HG03280 (cell line): ENCODE measurements around the gene POLR2I.

ENCODE experiments used
- ATAC-seq: cut with Tn5 transposase; IDR thresholded peaks from one replicate; pipeline ENCODE4 v1.9.1; 2021; ENCODE audit warnings: mild to moderate bottlenecking, moderate library complexity; ENCODE audit not compliant: unreplicated experiment

Gene POLR2I

DNA sequence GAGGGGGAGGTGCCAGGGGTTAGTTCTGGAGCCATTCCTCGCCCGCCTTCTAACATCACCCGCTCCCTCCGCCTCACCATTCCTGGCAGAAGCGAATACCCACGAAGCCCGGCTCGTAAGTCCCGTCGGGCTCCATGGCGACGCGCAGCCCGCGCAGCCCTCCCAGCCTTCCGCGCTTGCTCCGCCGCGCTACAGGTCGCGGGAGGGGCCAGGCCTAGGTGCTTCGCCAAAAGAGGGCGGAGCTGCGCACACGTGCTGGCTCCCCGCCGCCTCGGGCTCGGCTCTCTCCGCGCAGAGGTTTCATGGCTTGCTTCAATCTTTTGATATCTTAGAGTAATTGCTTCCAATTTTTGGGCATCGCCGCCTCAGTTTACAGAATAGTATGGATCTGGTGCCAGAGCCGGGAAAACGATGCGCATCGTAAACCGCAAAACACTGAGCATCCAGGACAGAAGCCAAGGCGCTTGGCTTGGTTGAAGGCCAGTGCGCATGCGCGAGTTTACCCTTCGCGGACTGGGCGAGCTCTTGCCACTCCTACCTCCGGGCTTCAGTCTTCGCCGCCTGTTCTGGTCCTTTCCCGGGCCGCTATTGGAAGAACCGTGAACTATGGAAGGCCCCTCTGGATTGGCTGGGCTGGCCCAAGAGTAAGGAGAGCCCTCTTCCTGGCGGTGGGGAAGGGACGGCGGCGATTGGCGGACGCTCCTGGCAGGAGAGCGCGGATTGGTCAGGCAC, at the start of gene POLR2I:
Gene POLR2I (minus strand): TSS at position 155 of the 732 bp plus-strand sequence. CDS start 19 bp downstream, at position 136.
- ATAC-seq = peak; percentile 82

DNA sequence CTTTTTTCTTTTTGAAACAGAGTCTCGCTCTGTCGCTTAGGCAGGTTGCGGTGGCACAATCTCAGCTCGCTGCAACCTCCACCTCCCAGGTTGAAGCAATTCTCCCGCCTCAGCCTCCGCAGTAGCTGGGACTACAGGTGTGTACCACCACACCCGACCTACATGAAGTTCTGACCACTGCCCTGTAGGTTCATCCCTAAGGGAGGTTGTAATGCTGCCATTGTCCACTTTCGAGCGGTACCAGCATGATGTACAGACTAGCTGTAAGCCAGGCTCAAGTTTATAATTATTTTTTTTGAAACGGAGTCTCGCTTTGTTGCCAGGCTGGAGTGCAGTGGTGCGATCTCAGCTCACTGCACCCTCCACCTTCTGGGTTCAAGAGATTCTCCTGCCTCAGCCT, 49.1 kb upstream of the POLR2I start:
- ATAC-seq = no peak

DNA sequence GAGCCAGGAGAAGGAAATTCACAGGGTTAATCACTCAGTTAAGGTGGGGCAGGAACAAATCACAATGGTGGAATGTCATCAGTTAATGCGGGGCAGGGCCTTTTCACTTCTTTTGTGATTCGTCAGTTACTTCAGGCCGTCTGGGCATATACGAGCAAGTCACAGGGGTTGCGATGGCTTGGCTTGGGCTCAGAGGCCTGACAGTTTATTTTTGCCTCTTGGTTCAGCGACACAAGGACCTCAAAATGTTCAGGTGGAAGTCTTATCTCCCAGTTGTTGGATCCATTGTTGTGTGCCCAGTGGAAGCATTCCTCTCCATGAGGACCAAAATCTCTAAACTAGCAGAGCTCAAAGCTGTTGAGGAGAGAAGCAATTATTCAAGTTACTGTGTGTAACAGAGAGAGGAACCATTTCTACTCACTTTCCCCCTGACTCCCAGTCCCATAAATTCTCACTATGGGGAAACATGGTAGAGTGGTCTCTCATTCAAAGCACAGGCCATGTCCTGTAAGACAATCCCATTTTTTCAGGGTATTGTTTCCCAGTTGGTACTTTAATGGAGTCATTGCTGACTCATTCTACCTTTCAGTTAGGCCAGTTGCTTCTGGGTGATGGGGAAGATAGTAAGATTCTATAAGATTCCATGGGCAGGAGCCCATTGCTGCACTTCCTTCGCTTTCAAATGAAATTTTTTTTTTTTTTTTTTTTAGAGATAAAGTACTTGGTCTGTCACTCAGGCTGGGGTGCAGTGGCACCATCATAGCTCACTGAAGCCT, 46.3 kb upstream of the POLR2I start:
- ATAC-seq = no peak

DNA sequence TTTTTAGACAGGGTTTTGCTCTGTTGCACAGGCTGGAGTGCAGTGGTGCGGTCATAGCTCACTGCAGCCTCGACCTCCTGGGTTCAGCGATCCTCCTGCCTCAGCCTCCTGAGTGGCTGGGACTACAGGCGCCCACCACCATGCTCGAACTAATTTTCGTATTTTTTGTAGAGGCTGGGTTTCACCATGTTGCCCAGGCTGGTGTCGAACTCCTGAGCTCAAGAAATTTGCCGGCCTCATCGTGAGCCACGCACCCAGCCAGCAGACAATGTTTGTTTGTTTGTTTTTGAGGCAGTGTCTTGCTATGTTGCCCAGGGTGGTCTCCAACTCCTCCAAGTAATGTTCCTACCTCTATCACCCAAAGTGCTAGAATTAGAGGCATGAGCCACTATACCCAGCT, 38.5 kb upstream of the POLR2I start:
- no peak for ATAC-seq

DNA sequence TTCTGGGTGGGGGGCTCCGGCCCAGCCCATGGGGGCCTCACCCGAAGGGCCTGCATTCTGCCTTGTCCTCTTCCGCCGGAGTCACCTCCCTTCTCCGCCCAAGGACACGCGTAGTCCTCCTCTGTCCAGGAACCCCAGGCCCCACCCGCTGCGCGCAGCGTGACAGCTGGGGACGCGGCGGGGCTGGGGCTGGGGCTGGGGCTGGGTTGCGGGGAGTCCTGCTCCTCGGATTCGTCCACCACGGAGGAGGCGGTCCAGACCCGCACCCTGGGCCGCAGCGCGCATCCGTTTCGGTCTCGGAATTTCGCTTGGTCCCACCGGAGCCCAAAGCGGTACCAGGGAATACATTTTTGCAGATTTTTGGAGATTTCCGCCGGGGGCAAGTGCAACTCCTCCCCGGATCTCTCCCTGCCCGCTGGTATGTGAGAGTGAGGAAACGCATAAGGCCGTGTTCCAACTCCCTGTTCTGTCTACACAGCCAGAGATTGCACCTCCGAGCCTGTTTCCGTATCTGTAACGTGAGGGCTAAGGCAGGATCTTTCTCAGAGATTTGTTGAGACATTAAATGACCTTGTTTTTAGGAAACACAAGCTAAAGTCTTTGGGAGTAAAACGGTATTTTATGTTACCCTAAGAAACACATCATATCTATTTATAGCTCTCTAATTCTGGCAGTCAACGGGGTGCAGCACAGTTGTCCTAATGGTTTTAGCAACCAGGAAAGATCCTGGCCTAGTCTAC, 37.8 kb upstream of the POLR2I start, which contains the start of gene COX7A1:
Gene COX7A1 (minus strand): TSS at position 96 of the 740 bp plus-strand sequence. CDS start 40 bp downstream, at position 56.
- ATAC-seq = no peak

DNA sequence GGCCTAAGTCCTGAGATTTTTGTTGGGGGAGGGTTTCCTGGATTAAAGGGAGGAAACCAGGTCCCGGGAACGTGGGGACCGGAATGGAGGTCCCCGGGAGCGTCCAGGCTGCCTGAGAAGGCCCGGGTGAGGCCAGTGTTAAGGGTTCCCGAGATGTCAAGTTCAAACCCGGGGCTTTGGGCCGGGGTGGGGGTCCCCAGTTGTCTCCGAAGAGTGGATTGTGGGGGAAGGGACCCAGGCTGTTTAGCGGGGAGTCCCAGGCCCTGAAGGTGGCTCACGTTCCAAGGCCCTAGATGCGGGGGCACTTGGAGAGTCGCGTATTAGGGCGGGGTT, 37.3 kb upstream of the POLR2I start:
- no peak for ATAC-seq

DNA sequence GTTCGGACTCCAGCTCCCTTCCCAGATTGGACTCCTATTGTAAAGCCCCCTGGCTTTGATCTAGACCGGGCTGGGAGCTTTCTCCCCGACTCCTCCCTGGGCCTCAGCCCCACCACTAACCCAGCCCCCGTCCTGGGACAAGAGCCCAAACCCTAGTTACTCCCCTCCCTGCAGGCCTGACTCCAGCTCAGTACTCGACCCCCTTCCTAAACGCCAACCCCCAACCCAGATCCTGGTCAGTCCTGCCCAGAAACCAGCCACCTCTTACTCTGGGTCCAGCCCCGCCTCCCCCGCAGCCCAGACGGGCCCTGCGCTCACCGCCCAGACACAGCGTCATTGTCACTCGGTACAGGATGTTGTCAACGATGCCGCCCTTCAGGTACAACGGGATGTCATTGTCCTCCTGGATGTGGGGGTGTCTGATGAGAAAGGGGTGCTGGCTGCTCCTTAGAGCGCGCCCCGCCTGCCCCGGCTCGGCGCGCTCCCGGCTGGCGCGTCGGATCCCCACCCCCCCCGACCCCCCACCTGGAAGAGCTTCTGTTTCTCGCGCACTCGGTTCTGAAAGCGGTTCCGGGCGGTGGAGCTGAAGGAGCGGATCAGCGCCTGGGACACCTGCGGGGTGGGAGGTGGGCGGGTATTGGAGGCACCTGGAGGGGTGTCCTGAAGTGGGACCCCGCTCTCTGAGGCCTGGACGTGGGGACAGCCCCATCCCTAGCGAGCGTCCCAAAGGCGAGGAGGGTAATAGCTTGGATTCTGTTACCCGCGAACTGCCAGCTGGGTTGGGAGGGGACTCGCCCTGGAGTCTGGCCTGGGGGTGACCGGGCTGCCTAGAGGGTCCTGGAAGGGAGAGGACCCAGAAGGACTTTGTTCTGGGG, 36.7 kb upstream of the POLR2I start:
- no peak for ATAC-seq

DNA sequence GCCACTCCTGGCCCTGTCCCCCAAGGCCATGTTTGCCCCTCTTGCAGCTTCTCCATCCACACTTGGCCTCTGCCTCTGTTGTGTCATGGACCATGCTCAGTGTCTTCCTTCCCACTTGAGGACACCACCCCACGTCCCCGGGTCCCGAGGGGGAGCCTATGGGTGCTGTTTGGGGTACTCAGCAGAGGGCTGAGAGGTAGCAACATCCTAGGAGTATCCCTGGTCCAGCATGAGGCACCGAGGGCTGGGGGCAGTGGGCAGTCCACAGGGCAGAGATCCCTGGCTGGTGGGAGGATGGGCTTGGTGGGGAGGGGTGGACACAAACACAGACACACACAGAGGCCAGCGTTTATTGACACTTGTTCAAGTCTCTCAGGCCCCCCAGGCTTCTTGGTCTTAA, 35.9 kb upstream of the POLR2I start:
- ATAC-seq = no peak

DNA sequence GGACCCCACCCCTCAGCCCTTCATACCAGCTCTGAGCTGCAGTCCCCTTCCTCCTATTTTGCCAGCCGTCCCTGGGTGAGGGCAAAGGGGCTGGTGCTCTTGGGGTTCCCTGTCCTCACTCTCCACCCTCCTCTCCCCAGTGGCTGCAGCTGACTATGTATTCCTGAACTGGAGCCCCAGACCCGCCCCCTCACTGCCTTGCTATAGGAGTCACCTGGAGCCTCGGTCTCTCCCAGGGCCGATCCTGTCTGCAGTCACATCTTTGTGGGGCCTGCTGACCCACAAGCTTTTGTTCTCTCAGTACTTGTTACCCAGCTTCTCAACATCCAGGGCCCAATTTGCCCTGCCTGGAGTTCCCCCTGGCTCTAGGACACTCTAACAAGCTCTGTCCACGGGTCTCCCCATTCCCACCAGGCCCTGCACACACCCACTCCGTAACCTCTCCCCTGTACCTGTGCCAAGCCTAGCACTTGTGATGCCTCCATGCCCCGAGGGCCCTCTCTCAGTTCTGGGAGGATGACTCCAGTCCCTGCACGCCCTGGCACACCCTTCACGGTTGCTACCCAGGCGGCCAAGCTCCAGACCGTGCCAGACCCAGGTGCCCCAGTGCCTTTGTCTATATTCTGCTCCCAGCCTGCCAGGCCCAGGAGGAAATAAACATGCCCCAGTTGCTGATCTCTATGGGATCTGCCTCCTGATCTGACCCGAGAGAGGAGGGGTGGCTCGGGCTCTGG, 35.2 kb upstream of the POLR2I start:
- ATAC-seq = no peak

- ATAC-seq = no peak
Measured at GRCh38 chr19:36144624-36145023, 29.9 kb upstream of the POLR2I start.

DNA sequence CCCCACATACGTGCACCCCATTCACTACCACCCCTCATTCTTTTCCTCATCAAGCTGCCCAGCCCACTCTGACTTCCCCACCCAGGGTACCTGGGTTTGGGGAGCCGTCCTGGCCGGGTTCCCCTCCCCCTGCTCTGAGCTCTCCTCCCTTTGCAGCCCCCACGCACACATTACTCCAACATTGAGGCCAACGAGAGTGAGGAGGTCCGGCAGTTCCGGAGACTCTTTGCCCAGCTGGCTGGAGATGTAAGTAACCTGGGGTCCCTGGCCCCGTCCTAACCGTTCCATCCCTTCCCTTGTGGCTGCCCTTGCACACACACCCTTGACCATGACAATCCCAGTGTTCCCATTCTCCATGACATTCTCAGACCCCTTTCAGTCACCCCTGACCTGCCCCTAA, 27.8 kb upstream of the POLR2I start:
- ATAC-seq = no peak

DNA sequence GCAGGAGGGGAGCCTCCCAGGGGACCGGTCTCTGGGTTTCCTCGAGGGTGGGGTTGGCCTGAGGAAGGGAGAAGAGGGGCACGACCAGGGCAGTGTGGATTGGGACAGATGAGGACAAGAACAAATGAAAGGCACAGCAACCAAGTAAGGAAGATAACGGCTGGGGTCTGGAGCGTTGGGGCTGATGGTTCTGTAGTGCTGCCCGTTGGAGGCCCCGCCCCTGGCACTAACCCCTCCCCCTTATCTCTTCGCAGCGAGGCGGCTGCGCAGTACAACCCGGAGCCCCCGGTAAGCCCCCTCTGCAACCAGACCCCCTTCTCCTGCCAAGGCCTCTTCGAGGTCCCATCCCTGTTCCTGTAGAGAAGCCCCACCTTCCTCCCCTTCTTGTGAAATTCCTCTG, 27.4 kb upstream of the POLR2I start:
- ATAC-seq = no peak

DNA sequence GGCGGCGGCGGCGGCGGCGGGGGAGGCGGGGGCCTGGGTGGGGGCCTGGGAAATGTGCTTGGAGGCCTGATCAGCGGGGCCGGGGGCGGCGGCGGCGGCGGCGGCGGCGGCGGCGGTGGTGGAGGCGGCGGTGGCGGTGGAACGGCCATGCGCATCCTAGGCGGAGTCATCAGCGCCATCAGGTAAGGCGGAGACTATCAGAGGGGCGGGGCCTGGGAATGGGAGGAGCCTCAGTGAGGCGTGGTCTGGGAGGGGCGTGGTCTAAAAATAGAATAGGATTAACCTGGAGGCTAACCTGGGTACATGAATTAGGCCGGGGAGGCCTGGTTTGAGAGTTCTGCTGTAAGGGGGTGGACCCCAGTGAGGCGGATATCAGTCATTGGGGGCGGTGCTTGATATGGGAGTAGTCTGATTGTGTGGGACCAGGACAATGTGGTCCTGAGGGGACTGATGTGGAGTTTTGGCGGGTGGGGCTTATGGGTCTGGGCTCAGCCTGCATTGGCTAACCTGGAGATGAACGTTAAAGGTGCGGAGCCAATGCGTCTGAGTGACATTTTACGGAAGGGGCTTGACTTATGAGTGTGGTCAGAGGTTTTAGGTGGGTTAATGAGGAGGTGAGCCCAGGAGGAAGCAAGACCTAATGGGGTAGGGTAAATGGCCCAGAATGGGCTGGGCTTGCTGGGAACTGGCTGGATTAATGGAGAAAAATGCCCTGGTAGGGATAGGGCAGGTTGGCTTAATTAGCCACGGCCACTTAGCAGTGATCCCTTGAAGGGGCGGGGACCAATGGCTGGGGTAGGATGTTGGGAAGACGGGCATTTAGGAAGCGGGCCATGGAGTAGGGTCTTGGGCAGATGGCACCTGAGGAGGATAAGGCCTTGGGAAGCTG, 26.6 kb upstream of the POLR2I start:
- ATAC-seq = peak; percentile 65

DNA sequence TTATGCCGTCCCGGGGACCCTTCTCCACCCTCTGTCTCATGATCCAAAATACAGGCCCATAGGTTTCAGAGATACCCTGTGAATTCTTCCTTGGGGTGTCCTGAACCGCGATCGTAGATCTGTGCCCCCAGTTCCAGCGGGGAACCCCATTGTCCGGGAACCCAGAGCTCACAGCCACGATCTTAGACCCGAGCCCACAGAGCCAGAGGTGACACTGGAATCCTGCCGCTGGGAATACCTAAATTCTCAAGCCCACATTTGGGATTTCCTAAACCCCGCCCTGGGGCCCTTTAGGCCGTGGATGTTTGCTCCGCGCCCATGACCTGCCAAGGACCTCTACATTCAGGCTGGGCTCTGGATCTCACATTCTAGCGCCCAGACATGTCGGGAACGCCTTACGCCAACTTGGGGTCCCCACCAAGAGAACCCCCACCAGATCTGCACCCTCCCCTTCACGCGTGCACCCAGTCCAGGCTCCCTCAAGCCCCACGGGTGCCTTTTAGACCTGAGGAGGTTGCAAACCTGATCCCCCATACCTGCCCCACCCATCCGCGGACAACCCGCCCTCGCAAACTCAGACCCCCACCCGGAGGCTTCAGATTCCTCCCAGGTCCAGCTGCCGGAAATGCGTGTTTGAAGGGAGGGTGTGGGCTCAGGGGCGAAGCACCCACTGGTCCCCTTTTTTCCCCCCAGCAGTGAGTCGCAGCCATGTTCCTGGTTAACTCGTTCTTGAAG, 25.8 kb upstream of the POLR2I start:
- peak; percentile 9 for ATAC-seq

- peak; percentile 81 for ATAC-seq
Measured at GRCh38 chr19:36139473-36140303, 25.0 kb upstream of the POLR2I start, which contains the start of gene CAPNS1. TSS of gene CAPNS1 (plus strand) at chr19:36140066. CDS start at chr19:36141012, 946 bp downstream.

DNA sequence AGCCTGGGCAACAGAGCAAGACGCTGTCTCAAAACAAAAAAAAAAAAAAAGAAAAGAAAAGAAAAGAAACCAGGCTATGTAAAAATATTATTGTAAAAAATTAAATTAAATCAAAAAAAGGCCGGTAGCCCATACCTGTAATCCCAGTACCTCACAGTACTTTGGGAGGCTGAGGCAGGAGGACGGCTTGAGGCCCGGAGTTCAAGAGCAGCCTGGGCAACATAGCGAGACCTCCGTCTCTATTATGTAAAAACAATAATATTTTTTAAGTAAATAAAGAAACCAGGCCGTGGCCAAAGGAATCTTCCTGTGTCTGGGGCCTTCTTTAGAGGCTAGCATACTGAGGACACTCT, 24.4 kb upstream of the POLR2I start:
- no peak for ATAC-seq

- no peak for ATAC-seq
Measured at GRCh38 chr19:36136964-36137686, 22.4 kb upstream of the POLR2I start.
